ENCODE results near the gene LRP1B.

- no peak for TF ChIP-seq EGR1 (IDR thresholded peaks at IDR 0.05)
- no peak for TF ChIP-seq TEAD4 (IDR thresholded peaks at IDR 0.05)
- TF ChIP-seq TAF1 (IDR thresholded peaks at IDR 0.05; ENCODE audit: low read depth) = no peak
- no peak for TF ChIP-seq YY1 (IDR thresholded peaks at IDR 0.05; ENCODE audit: low read depth)
- TF ChIP-seq MAX (IDR thresholded peaks at IDR 0.05) = no peak
- no peak for TF ChIP-seq CREB1 (IDR thresholded peaks at IDR 0.05; ENCODE audit: low read depth)
Measured at GRCh38 chr2:141611981-141612380, 518.8 kb downstream of the LRP1B start.

Data from Ishikawa (cell line).